NCI-H69 (cell line): ENCODE data around the gene RPS14.
"Not testable (repeated sequence)": the region's sequence is repeated elsewhere in the genome, so short reads cannot be mapped to it uniquely, and the experiment has no call there.

Experiments used
- DNase-seq: peaks from one replicate; lab custom pipeline; 2025; lab: John Stamatoyannopoulos, UW

Gene RPS14

GRCh38 chr5:150479416-150479815 lies 29.9 kb upstream of the RPS14 start:
- DNase-seq = no peak

DNA sequence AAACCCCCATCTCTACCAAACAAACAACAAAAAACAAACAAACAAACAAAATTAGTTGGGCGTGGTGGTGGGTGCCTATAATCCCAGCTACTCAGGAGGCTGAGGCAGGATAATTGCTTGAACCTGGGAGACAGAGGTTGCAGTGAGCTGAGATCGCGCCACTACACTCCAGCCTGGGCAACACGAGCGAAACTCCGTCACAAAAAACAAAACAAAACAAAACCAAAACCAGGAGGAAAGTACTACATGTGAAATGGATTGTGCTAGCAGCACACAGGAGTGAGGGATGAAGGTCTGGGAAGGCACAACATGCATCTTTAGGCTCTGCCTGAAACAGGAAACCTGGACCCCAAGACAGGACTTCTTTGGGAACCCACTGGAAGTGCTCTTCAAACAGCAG lies 27.0 kb upstream of the RPS14 start:
- DNase-seq = not testable (repeated sequence)

DNA sequence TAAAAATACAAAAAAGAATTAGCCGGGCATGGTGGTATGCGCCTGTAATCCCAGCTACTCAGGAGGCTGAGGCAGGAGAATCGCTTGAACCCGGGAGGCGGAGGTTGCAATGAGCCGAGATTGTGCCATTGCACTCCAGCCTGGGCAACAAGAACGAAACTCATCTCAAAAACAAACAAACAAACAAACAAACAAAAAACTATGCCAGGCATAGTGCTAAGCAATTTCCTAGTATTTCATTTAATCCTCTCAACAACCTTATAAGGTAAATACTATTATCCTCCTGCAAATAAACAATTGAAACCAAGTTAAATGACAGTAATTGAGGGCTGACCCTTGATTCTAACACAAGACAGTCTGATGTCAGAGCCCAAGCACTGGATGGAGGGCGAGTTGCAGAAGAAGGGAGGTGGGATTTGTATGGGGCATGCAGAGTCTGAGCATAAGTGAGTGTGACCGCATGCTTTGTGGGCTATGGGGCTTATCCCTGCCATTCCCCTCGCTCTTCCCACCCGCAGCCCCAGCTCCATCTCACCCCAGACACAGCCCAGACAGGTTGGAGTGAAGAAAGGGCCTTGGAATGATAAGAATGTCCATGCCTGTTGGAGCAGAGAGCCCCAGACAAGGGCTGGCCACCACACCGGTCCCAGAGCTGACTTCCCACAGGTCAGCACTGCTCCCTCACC lies 24.3 kb upstream of the RPS14 start:
- no peak for DNase-seq

DNA sequence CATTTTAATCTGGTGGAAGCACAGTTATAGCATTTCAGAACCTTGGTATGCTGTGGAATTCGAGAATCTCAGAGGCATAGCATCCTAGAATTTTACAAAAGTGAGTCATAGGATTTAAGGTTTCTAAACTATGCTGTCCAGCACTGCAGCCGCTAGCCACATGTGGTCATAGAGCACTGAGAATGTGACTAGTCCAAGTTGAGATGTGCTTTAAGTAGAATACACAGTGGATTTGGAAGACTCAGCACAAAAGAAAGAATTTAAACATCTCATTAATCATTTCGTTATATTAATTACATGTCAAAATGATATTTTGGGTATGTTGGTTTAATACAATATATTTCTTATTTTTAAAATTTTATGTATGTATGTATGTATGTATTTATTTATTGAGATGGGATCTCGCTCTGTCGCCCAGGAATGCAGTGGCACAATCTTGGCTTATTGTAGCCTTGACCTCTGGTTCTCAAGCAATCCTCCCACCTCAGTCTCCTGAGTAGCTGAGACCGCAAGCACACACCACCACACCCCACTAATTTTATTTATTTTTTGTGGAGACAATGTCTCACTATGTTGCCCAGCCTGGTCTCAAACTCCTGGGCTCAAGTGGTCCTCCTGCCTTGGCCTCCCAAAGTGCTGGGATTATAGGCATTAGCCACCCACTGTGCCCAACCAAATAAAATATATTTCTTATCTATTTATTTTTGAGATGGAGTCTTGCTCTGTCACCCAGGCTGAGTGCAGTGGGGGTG lies 20.4 kb upstream of the RPS14 start:
- DNase-seq = no peak

- DNase-seq = no peak
These were observed 18.7 kb upstream of the RPS14 start for GRCh38 chr5:150468206-150468605.

DNA sequence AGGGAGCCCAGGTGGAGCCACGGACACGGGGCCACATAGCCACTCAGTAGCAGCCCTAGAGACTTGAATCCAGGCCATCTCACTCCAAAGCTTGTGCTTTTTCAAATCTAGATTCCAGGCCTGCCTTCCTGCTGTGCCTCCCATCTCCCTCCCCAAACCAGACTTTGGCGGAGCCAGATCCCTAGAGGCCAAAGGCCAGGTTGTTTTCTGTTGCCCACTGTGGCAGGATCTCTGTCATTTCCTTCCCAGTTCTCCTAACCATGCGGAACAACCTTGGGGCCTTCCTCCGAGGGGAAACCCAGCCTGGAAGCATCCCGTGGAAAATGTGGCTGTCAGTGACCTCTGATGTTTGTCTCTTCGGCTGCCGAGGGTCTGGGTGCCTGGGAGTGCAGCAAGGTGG lies 16.4 kb upstream of the RPS14 start:
- no peak for DNase-seq

DNA sequence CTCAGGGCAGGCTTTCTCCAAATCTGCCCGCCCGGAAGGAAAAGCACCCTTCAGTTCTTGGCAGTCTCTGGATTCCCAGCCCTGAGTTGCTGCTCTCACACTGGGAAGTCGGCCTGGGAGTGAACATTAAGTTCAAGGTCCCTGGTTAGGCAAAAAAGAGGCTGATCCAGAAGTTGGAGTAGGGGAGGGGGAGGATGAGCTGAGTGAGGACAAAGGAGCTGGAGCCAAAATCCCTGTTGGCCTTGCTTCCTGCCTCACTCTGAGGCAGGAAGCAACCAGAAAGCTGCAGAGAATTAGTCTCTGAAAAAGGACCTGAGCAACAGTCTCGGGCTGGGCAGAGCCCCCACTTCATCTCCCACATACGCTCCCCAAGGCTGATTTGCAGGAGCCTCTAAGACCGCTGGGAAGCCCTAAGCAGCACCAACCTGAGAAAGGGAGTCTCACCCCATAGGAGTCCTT lies 15.0 kb upstream of the RPS14 start:
- DNase-seq = peak; percentile 66

GRCh38 chr5:150461231-150461630 lies 11.7 kb upstream of the RPS14 start:
- DNase-seq = peak; percentile 98

DNA sequence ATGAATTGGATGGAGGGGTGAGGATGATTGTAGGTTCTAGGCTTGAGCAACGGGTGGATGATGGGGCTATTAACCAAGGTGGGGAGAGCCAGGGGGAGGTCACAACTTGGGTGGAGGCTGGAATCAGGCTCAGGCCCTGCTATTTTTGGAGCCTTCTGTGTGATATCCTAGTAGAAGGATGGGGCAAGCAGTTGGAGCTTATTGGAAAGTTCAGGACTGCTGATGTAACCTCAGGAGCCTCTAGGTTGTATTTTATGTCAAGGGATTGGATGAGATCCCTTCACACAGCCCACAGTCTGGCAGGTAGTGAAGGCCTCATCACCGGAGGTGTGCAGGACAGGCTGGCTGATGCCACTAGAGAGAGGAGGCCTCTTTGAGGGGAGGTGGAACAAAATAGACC lies 11.2 kb upstream of the RPS14 start:
- DNase-seq = no peak

DNA sequence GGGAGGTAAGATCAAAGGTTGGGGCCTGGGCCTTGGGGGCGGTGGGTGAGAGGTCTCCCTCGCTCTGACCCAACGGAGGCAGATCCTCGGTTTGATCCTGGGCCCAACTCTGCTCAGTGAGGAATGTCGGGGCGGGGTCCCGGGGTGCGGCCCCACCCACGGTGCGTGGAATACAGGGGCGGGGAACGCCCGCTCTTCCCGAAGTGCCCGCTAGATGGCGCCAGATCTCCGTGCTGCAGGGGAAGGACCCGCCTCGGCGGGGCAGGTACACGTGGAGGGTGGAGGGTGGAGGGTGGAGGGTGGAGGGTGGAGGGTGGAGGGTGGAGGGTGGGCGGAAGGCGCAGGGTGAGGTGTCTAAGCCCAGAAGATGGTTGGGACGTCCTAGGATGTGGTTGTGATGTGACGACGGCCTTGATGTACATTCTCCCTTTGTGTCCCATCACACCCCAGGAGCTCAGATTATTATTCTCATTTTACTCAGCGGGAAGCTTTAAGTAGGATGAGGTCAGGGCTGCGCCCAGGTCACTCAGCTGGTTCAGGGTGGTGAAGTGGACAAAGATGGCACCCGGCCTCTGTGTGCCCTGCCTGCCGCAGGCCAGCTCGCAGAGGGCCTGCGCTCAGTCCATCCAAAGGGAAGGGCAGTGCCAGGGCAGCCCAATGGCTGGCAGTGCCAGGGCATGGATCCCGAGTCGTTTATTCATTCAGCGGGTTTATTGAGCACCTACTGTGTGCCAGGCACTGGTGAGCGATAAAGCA lies 9.4 kb upstream of the RPS14 start:
- DNase-seq = peak; percentile 84

DNA sequence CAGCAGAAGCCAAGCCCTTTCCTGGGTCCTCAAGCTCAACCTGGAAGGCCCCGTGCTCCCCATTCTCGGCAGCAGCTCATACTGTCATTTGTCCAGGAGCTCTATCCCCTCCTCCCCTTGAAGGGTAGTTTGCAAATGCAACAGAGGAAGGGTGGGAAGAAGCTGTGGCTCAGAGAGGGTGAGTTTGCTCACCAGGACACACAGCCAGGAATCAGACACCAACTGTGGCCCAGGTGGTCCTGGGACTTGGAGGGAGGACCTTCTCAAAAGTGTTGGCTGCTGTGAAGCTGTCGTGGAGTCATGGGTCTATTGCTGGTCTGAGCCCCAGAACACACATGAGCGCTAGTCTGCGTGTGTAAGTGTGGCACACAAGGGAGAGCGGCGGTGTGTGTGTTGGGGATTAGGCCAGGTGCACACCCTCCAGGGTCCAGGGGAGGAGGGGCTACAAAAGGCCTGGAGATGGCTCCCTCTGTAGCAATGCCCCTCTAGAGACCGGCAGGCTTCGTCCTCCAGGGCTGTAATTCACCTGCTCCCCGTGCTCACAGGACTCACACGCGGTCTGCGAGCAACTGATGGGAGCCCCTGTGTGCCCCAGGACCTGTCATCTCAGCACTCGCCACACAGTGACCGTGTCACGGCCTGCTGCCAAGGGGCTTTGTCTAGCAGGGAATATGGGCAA lies 8.2 kb upstream of the RPS14 start:
- no peak for DNase-seq

DNA sequence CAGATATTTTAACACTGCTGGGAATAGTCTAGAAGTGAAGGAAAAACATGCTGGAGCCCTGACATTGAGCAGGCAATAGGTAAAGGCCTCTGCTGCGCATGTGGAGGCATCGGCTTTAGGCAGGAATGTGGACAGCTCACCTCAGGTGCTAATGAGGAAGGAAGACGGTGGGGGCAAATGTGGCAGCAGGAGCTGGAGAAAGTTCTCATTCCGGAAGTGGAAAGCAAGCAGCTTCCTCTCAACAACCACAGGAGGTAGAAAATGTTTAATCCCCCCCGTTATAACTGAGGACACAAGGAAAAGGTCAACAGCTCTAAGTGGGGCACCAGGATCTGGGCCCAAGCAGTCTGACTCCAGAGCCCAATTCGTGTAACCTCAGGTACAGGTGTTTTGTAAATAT lies 7.6 kb upstream of the RPS14 start:
- DNase-seq = no peak

DNA sequence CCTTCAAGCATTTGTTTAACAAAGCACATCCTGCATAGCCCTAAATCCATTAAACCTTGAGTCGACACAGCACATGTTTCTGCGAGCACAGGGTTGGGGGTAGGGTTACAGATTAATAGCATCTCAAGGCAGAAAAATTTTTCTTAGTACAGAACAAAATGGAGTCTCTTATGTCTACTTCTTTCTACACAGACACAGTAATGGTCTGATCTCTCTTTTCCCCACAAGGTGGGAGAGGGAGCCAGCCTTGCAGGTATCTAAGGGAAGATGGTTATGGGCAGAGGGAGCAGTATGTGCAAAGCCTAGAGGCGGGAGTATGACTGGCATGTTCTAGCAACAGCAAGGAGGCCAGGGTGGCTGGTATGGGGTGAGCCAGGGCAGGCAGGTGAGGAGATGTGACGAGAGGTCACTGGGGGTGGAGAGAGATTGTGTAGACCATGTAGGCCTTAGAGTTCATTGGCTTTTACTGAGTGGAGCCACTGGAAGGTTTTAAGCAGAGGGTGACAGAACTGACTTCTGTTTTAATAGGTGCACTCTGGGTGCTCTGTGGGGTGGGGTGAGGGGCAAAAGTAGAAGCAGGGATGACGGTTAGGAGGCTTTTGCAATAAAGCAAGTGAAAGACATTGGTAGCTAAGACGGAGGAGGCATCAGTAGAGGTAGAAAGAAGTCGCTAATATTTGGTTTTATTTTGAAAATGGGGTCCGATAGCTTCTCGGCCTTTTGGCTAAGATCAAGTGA lies 5.1 kb upstream of the RPS14 start:
- no peak for DNase-seq

DNA sequence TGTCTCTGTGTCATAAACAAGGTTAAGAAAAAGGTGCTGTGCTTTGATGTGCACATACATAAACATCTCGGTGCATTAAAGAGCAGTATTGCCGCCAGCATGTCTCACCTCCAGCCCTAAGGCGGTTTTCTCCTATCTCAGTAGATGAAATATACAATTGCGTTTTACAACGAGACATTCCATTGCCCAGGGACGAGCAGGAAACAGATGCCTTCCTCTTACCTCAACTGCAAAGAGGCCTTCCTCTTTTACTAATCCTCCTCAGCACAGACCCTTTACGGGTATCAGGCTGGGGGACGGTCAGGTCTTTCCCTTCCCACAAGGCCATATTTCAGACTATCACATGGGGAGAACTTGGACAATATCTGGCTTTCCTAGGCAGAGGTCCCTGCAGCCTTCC lies 4.5 kb upstream of the RPS14 start:
- DNase-seq = not testable (repeated sequence)

- no peak for DNase-seq
These were observed 3.4 kb upstream of the RPS14 start for GRCh38 chr5:150452914-150453313.

DNA sequence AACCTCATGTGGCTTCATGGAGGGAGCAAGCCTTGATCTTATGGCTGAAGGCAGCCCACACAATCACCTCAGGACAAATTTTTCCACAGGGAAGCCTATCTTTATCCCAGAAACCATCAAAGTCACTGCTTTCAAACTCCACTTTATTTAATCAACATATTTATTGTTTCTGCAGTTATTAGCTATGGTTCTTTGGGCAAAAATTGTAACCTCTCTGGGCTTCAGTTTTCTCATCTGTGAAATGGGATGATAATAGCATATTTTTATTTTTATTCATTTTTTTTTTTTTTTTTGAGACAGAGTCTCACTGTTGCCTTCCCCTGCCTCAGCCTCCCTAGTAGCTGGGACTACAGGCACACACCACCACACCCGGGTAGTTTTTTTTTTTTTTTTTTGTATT lies 2.1 kb upstream of the RPS14 start:
- no peak for DNase-seq

- DNase-seq = no peak
These were observed 505 bp downstream of the RPS14 start for GRCh38 chr5:150448952-150449516.

DNA sequence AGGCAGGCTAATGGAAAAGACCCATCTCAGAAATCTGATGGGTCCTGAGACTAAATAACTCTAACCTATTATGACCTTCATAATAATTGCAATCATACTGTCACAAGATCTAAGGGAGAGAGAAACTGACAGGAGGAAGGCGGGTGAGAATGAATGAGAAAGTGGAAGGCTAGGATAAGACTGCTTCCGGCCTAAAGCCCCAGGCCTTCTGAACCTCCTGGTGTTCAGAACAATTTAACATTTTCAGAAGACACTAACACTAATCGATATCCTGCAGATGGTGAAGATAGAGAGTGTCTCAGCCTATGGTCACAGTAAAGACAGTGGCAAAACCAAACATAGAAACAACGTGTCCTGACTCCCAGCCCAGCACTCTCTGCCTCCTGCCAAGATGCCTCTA lies 1.2 kb downstream of the RPS14 start:
- DNase-seq = no peak

DNA sequence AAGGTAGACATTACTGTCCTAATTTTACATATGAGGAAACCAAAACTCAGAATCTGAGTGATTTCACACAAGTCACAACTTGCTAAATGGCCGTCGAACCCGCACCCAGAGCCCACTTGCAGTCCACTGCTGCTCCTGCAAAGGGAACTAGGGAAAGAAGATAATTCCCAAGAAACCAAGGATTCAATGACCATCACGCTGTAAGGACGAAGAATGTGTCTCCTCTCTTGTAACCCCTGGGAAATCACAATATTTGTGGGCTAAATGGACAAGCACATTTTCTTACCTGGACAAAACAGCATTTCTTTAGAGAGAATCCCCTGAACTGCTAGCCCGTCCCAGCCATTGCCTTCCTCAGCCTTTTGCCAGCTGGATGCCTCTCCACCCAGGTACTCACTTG lies 2.4 kb downstream of the RPS14 start:
- DNase-seq = no peak

GRCh38 chr5:150446583-150446982 lies 3.0 kb downstream of the RPS14 start:
- no peak for DNase-seq

- DNase-seq = no peak
These were observed 3.5 kb downstream of the RPS14 start for GRCh38 chr5:150446088-150446487.
